SK-N-SH treated with all-trans-retinoic acid at 6 μM for 48 hours (cell line): Measurements from ENCODE around the gene SIRT5.

Source experiments
- ARNTL ChIP-seq: fragments of 450-650 bp; formaldehyde crosslinking; IDR thresholded peaks from 2 replicates; pipeline ENCODE4 v1.5.0; 2020; ENCODE audit warnings: low read depth, mild to moderate bottlenecking, moderate library complexity, borderline replicate concordance
- BACH2 ChIP-seq: fragments of 250-450 bp; sonication (Bioruptor Pico); IDR thresholded peaks from 2 replicates; pipeline ENCODE4 v1.9.0; 2021; ENCODE audit warnings: mild to moderate bottlenecking, borderline replicate concordance
- CSDC2 ChIP-seq: fragments of 250-450 bp; sonication (Bioruptor Pico); IDR thresholded peaks from 2 replicates; pipeline ENCODE4 v1.5.0; 2020; ENCODE audit warnings: mild to moderate bottlenecking, moderate library complexity
- GLIS3 ChIP-seq: fragments of 250-450 bp; sonication (Bioruptor Pico); IDR thresholded peaks from 2 replicates; pipeline ENCODE4 v1.5.0; 2020; ENCODE audit warnings: mild to moderate bottlenecking, moderate library complexity
- SNAI2 ChIP-seq: fragments of 250-450 bp; sonication (Bioruptor Pico); IDR thresholded peaks from 2 replicates; pipeline ENCODE4 v1.5.0; 2020; ENCODE audit warnings: mild to moderate bottlenecking, moderate library complexity
- TOX ChIP-seq: fragments of 250-450 bp; sonication (Bioruptor Pico); IDR thresholded peaks from 2 replicates; pipeline ENCODE4 v1.8.0; 2021; ENCODE audit warnings: mild to moderate bottlenecking, moderate library complexity, borderline replicate concordance
- ZFP3 ChIP-seq: fragments of 250-450 bp; sonication (Bioruptor Pico); IDR thresholded peaks from 2 replicates; pipeline ENCODE4 v1.5.0; 2020; ENCODE audit warnings: mild to moderate bottlenecking, moderate library complexity
- ZNF565 ChIP-seq: fragments of 450-650 bp; formaldehyde crosslinking; conservative IDR thresholded peaks from 2 replicates; pipeline ENCODE4 v1.5.0; 2020; ENCODE audit warnings: low read depth, mild to moderate bottlenecking, moderate library complexity
- ZNF70 ChIP-seq: fragments of 450-650 bp; formaldehyde crosslinking; IDR thresholded peaks from 2 replicates; pipeline ENCODE4 v1.5.0; 2020; ENCODE audit warnings: mild to moderate bottlenecking, moderate library complexity
- TF ChIP-seq, protein P1 (sequence below): fragments of 250-450 bp; sonication (Bioruptor Pico); IDR thresholded peaks from 2 replicates; pipeline ENCODE4 v1.5.1; 2021; ENCODE audit warnings: mild to moderate bottlenecking, moderate library complexity
- TF ChIP-seq, protein P2 (sequence below): fragments of 250-450 bp; sonication (Bioruptor Pico); IDR thresholded peaks from 2 replicates; pipeline ENCODE4 v1.8.0; 2021; ENCODE audit warnings: low read depth, mild to moderate bottlenecking, moderate library complexity, borderline replicate concordance
- TF ChIP-seq, protein P3 (sequence below): fragments of 250-450 bp; sonication (Bioruptor Pico); IDR thresholded peaks from 2 replicates; pipeline ENCODE4 v1.8.0; 2020; ENCODE audit warnings: mild to moderate bottlenecking, moderate library complexity, borderline replicate concordance
- TF ChIP-seq, protein P4 (sequence below): fragments of 250-450 bp; sonication (Bioruptor Pico); IDR thresholded peaks from 2 replicates; pipeline ENCODE4 v1.5.1; 2020; ENCODE audit warnings: low read depth, mild to moderate bottlenecking, moderate library complexity

DNA sequence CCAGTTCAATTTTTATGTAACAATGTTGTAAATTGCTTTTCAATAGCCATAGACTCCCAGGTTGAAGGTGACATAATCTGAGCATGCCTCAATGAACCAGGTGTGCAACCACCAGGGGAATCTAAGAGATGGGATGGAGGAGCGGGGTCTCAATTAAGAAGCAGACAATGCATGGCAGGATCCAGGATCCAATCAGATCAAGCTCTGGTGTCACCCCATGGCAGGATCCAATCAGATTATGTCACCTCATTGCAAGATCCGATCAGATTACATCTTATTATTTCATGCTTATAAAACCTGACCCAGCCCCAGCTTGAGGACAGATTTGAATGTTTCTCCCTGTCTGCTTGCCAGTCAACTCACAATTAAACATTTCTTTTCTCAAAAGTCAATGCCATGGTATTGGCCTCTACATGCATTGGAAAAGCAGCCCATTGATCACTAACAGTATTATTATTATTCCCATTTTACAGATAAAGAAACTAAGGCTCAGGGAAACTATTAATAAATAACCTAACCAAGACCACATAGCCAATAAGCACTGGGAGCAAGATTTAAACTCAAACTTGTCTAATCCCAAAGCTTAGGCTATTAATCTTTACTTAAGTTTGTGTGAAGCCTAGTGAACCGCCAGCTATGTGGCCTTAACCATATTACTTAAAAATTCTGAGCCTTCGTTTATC is 14.3 kb upstream of the SIRT5 start:
- TF ChIP-seq SNAI2 (CRISPR knock-in tag) (no peak), CSDC2 (CRISPR knock-in tag) (no peak), ZNF565 (CRISPR knock-in tag) (no peak), GLIS3 (CRISPR knock-in tag) (no peak), BACH2 (CRISPR knock-in tag) (no peak), ARNTL (CRISPR knock-in tag) (no peak), ZNF70 (CRISPR knock-in tag) (no peak), ZFP3 (CRISPR knock-in tag) (no peak), TOX (no peak)
- TF ChIP-seq, protein P1, sequence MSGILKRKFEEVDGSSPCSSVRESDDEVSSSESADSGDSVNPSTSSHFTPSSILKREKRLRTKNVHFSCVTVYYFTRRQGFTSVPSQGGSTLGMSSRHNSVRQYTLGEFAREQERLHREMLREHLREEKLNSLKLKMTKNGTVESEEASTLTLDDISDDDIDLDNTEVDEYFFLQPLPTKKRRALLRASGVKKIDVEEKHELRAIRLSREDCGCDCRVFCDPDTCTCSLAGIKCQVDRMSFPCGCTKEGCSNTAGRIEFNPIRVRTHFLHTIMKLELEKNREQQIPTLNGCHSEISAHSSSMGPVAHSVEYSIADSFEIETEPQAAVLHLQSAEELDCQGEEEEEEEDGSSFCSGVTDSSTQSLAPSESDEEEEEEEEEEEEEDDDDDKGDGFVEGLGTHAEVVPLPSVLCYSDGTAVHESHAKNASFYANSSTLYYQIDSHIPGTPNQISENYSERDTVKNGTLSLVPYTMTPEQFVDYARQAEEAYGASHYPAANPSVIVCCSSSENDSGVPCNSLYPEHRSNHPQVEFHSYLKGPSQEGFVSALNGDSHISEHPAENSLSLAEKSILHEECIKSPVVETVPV, result no peak
- TF ChIP-seq, protein P2, sequence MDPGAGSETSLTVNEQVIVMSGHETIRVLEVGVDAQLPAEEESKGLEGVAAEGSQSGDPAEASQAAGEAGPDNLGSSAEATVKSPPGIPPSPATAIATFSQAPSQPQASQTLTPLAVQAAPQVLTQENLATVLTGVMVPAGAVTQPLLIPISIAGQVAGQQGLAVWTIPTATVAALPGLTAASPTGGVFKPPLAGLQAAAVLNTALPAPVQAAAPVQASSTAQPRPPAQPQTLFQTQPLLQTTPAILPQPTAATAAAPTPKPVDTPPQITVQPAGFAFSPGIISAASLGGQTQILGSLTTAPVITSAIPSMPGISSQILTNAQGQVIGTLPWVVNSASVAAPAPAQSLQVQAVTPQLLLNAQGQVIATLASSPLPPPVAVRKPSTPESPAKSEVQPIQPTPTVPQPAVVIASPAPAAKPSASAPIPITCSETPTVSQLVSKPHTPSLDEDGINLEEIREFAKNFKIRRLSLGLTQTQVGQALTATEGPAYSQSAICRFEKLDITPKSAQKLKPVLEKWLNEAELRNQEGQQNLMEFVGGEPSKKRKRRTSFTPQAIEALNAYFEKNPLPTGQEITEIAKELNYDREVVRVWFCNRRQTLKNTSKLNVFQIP (CRISPR knock-in tag), result no peak
- TF ChIP-seq, protein P3, sequence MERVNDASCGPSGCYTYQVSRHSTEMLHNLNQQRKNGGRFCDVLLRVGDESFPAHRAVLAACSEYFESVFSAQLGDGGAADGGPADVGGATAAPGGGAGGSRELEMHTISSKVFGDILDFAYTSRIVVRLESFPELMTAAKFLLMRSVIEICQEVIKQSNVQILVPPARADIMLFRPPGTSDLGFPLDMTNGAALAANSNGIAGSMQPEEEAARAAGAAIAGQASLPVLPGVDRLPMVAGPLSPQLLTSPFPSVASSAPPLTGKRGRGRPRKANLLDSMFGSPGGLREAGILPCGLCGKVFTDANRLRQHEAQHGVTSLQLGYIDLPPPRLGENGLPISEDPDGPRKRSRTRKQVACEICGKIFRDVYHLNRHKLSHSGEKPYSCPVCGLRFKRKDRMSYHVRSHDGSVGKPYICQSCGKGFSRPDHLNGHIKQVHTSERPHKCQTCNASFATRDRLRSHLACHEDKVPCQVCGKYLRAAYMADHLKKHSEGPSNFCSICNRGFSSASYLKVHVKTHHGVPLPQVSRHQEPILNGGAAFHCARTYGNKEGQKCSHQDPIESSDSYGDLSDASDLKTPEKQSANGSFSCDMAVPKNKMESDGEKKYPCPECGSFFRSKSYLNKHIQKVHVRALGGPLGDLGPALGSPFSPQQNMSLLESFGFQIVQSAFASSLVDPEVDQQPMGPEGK (CRISPR knock-in tag), result no peak
- TF ChIP-seq, protein P4, sequence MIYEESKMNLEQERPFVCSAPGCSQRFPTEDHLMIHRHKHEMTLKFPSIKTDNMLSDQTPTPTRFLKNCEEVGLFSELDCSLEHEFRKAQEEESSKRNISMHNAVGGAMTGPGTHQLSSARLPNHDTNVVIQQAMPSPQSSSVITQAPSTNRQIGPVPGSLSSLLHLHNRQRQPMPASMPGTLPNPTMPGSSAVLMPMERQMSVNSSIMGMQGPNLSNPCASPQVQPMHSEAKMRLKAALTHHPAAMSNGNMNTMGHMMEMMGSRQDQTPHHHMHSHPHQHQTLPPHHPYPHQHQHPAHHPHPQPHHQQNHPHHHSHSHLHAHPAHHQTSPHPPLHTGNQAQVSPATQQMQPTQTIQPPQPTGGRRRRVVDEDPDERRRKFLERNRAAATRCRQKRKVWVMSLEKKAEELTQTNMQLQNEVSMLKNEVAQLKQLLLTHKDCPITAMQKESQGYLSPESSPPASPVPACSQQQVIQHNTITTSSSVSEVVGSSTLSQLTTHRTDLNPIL, result no peak
